Thoracic aorta (tissue), 2 donors: ENCODE data around the gene RIT2. TPM values are rescaled to one million over a fixed set of nuclear protein-coding genes. Genes with fewer than 3 reads are reported as not detected.

Experiments
- ATAC-seq: fragments of 150-250 bp; one replicate; pipeline ENCODE4 v1.8.0; 2017; ENCODE audit warnings: low read depth; ENCODE audit not compliant: insufficient number of reproducible peaks, low FRiP score
- DNase-seq: peaks from one replicate; pipeline ENCODE4 v3.0.0-alpha.2; 2020; ENCODE audit warnings: low spot score
- H3K27ac ChIP-seq, 2 donors: fragments of 200-600 bp; sonication (generic); 1 replicate in 1 of 2; 2 replicates in 1 of 2; pipeline ENCODE4 v1.5.1; 2016; ENCODE audit warnings: mild to moderate bottlenecking in 2 of 2, moderate library complexity in 2 of 2
- H3K27me3 ChIP-seq: fragments of 200-600 bp; sonication (generic); replicated peaks from 2 replicates; pipeline ENCODE4 v1.6.0; 2016; ENCODE audit warnings: mild to moderate bottlenecking; ENCODE audit not compliant: insufficient read depth
- H3K36me3 ChIP-seq: fragments of 200-600 bp; sonication (generic); one replicate; pipeline ENCODE4 v1.5.1; 2016
- H3K4me1 ChIP-seq, 2 donors: fragments of 200-600 bp; sonication (generic); 1 replicate in 1 of 2; 2 replicates in 1 of 2; pipeline versions ENCODE4 v1.5.1 to v1.6.0; 2016; ENCODE audit warnings: low read depth in 2 of 2, mild to moderate bottlenecking in 1 of 2; ENCODE audit not compliant: control insufficient read depth in 1 of 2
- H3K4me3 ChIP-seq: fragments of 200-600 bp; sonication (generic); 2 replicates; pipeline ENCODE4 v1.5.1; 2016; ENCODE audit warnings: mild to moderate bottlenecking
- H3K9me3 ChIP-seq: fragments of 200-600 bp; sonication (generic); 2 replicates; pipeline ENCODE4 v1.5.1; 2016
- total RNA-seq, 2 donors: library from RNA; depleted of rRNA; stranded (reverse); fragments of >200 nt; gene quantifications; one replicate each; pipeline versions ENCODE4 v1.1.0 to v1.2.3, GENCODE V29; 2016
- TF ChIP-seq, protein P1 (sequence below): fragments of 200-600 bp; sonication (generic); IDR thresholded peaks from one replicate; pipeline ENCODE4 v1.5.1; 2019; ENCODE audit warnings: antibody characterized with exemption

Gene RIT2
- total RNA-seq = not detected

DNA sequence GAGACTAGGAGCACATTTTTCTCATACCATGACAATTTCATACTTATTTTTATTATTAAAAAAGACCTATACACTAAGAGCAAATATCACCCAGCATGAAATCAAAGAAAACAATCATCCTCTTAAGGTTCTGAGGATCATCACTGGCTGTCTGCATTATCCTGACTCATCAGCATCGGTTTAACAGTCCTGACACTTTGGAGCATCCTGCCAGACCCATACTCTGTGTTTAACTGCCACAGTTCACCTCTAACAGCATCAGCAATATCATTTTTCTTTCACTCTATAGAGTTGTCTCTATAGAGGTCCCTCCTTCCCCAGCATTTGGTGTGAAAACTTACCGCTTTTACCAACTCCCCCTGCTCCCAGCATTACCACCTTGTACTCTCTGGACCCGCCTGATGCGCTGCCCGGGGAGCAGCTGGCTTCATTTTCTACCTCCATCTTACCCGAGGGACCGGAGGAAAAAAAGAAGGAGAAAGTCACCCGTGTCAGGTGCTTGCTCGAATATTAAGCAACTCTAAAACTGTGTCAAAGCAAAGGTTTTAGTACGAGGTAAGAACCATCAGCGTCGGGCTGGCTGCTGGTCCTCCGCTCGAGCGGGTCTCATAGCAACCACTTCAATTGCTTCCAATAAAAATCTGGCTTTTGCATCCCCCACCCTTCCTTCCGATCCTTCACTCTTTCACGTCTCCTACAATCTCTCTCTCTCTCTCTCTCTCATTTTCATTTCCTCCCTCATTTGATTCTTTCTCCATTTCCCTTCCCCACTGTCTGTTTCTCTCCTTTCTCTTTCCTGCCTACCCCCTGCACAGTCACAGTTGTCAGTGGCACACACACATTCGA, at the start of gene RIT2:
Gene RIT2, minus strand, starts transcription at position 610 of the 846 bp plus-strand sequence.
- H3K36me3 ChIP-seq = no peaks in the 10 kb centered on the region
- ATAC-seq = no peak
- no peaks in the 10 kb centered on the region for H3K27me3 ChIP-seq
- DNase-seq = no peak
- H3K4me1 ChIP-seq = no peaks in the 10 kb centered on the region
- TF ChIP-seq, protein P1, sequence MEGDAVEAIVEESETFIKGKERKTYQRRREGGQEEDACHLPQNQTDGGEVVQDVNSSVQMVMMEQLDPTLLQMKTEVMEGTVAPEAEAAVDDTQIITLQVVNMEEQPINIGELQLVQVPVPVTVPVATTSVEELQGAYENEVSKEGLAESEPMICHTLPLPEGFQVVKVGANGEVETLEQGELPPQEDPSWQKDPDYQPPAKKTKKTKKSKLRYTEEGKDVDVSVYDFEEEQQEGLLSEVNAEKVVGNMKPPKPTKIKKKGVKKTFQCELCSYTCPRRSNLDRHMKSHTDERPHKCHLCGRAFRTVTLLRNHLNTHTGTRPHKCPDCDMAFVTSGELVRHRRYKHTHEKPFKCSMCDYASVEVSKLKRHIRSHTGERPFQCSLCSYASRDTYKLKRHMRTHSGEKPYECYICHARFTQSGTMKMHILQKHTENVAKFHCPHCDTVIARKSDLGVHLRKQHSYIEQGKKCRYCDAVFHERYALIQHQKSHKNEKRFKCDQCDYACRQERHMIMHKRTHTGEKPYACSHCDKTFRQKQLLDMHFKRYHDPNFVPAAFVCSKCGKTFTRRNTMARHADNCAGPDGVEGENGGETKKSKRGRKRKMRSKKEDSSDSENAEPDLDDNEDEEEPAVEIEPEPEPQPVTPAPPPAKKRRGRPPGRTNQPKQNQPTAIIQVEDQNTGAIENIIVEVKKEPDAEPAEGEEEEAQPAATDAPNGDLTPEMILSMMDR = no peak
- H3K4me3 ChIP-seq = no peak within 1 kb of the TSS
- H3K9me3 ChIP-seq = no peaks in the 10 kb centered on the region
- H3K27ac ChIP-seq = no peak within 1 kb of the TSS

GRCh38 chr18:43161528-43161927, 46.0 kb upstream of the RIT2 start:
- no peaks in the 10 kb centered on the region for H3K9me3 ChIP-seq
- H3K27me3 ChIP-seq = no peaks in the 10 kb centered on the region
- H3K27ac ChIP-seq = no peak overlapping the region
- no peak overlapping the region for H3K4me3 ChIP-seq
- ATAC-seq (no peak), DNase-seq (no peak)
- TF ChIP-seq, protein P1 = no peak
- H3K36me3 ChIP-seq = no peaks in the 10 kb centered on the region
- peaks cover 2 to 5% of the 10 kb centered on the region in 2 donors for H3K4me1 ChIP-seq

DNA sequence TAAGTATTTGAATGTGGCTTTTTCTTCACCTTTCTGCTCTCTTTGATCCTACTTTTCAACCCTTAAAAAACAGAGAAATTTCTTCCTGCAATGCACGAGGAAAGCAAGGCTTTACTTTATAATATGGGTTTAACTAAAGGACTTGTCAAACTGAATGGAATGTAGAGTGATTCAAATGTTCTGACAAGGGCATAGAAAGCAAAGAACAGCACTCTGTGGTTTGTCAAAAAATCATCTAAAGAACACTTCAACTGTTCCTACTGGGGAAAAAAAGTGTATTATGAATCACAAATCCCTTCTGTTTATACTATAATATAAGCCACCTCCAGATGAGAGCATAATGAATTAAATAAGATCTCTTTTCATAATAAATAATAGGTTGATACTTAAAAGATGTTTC, 45.0 kb upstream of the RIT2 start:
- H3K27me3 ChIP-seq = no peaks in the 10 kb centered on the region
- no peak for DNase-seq
- H3K4me3 ChIP-seq = no peak overlapping the region
- H3K27ac ChIP-seq = no peak overlapping the region
- ATAC-seq = no peak
- no peaks in the 10 kb centered on the region for H3K36me3 ChIP-seq
- H3K9me3 ChIP-seq = no peaks in the 10 kb centered on the region
- H3K4me1 ChIP-seq = peaks cover 2 to 5% of the 10 kb centered on the region in 2 donors
- TF ChIP-seq, protein P1 = no peak

DNA sequence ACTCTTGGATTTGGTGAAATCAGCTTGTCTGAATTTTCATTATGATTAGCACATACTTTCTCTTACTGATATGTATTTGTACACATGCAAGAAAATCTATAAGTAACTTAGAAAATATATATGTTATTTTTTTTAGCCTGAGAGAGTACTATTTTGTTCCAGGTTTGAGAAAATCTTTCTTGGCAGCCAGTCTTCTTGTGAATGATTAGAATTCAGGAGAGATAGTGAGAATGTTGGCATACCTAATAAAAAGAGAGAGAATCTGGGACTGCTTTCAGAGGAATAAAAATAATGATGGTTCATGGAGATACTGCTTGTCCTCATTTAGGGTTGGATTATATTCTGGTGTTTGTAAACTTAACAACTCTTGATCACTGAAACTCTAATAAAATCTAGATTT, 44.4 kb upstream of the RIT2 start:
- TF ChIP-seq, protein P1 = no peak
- Histone ChIP-seq H3K4me3 (no peak overlapping the region), H3K27me3 (no peaks in the 10 kb centered on the region), H3K27ac (no peak overlapping the region), H3K9me3 (no peaks in the 10 kb centered on the region), H3K4me1 (peaks cover 2 to 5% of the 10 kb centered on the region in 2 donors), H3K36me3 (no peaks in the 10 kb centered on the region)
- ATAC-seq (no peak), DNase-seq (no peak)

GRCh38 chr18:43159086-43159770, 43.7 kb upstream of the RIT2 start:
- TF ChIP-seq, protein P1 = no peak
- Histone ChIP-seq H3K27ac (no peak overlapping the region), H3K4me3 (no peak overlapping the region), H3K4me1 (peaks cover 2 to 5% of the 10 kb centered on the region in 2 donors), H3K9me3 (no peaks in the 10 kb centered on the region), H3K27me3 (no peaks in the 10 kb centered on the region), H3K36me3 (no peaks in the 10 kb centered on the region)
- no peak for DNase-seq
- ATAC-seq = no peak
